ENCODE measurements around the gene PRRC2B. TPM values are rescaled to one million over a fixed set of nuclear protein-coding genes. Genes with fewer than 3 reads are reported as not detected.

The PRRC2B gene
- total and polyA plus RNA-seq, 2 experiments from 2014 or later: 30.9 to 53.7 TPM

GRCh38 chr9:131534721-131535237 is 140.9 kb downstream of the PRRC2B start:
- WGBS, 2 experiments (ENCODE audit: low coverage in 1 of 2, low lambda C conversion rate in 2 of 2, missing lambda C conversion rate in 2 of 2): 65 to 69% methylated on average over 8 of the region's 8 CpGs
- Histone ChIP-seq H3K4me2 (ENCODE audit: unreplicated experiment) (no peak overlapping the region), H3K9me3 (ENCODE audit: low read depth) (no peaks in the 10 kb centered on the region), H3K27me3 (replicated peaks; ENCODE audit: insufficient read depth) (no peaks in the 10 kb centered on the region), H3K4me1 (ENCODE audit: insufficient read depth) (peaks cover 4% of the 10 kb centered on the region; the same call in 1 of the 2 replicates), H3K79me2 (ENCODE audit: insufficient read depth) (peaks cover 12% of the 10 kb centered on the region), H3K9ac (no peak overlapping the region), H3K9me2 (ENCODE audit: insufficient read depth) (no peaks in the 10 kb centered on the region), H3K4me3 (no peak overlapping the region), H3K27ac (no peak overlapping the region), H3K36me3 (ENCODE audit: low read depth) (no peaks in the 10 kb centered on the region), H4K20me1 (ENCODE audit: insufficient read depth) (no peaks in the 10 kb centered on the region), H2AFZ (no peak overlapping the region), H3F3A (ENCODE audit: insufficient read depth) (no peaks in the 10 kb centered on the region)
- DNase-seq: no peak
- in situ Hi-C loops (cut with MboI): no loop called here
- TF ChIP-seq EZH2 (IDR thresholded peaks at IDR 0.05; ENCODE audit: insufficient read depth, poor library complexity, severe bottlenecking): no peak
- no peak for TF ChIP-seq EZH2phosphoT487 (IDR thresholded peaks at IDR 0.05; ENCODE audit: insufficient read depth, low read depth)

GRCh38 chr9:131537946-131538345 is 144.1 kb downstream of the PRRC2B start:
- Histone ChIP-seq H3K36me3 (ENCODE audit: low read depth) (no peaks in the 10 kb centered on the region), H3K79me2 (ENCODE audit: insufficient read depth) (no peaks in the 10 kb centered on the region), H3K4me1 (ENCODE audit: insufficient read depth) (no peaks in the 10 kb centered on the region), H3K27ac (no peak overlapping the region), H3K9me3 (ENCODE audit: low read depth) (no peaks in the 10 kb centered on the region), H3K27me3 (replicated peaks; ENCODE audit: insufficient read depth) (no peaks in the 10 kb centered on the region), H2AFZ (no peak overlapping the region), H3F3A (ENCODE audit: insufficient read depth) (no peaks in the 10 kb centered on the region), H3K9me2 (ENCODE audit: insufficient read depth) (no peaks in the 10 kb centered on the region), H3K4me3 (no peak overlapping the region), H3K4me2 (ENCODE audit: unreplicated experiment) (no peak overlapping the region), H4K20me1 (ENCODE audit: insufficient read depth) (no peaks in the 10 kb centered on the region), H3K9ac (no peak overlapping the region)
- TF ChIP-seq EZH2phosphoT487 (IDR thresholded peaks at IDR 0.05; ENCODE audit: insufficient read depth, low read depth): no peak
- TF ChIP-seq EZH2 (IDR thresholded peaks at IDR 0.05; ENCODE audit: insufficient read depth, poor library complexity, severe bottlenecking): no peak
- DNase-seq: no peak
- in situ Hi-C loops (cut with MboI): no loop called here
- WGBS, 2 experiments (ENCODE audit: low coverage in 1 of 2, low lambda C conversion rate in 2 of 2, missing lambda C conversion rate in 2 of 2): 90% methylated on average over 19 of the region's 19 CpGs

- no peak for TF ChIP-seq EZH2phosphoT487 (IDR thresholded peaks at IDR 0.05; ENCODE audit: insufficient read depth, low read depth)
- no peak for TF ChIP-seq EZH2 (IDR thresholded peaks at IDR 0.05; ENCODE audit: insufficient read depth, poor library complexity, severe bottlenecking)
- H3F3A ChIP-seq (ENCODE audit: insufficient read depth): no peaks in the 10 kb centered on the region
- no peaks in the 10 kb centered on the region for H4K20me1 ChIP-seq (ENCODE audit: insufficient read depth)
- no peak for DNase-seq
- WGBS, 2 experiments (ENCODE audit: low coverage in 1 of 2, low lambda C conversion rate in 2 of 2, missing lambda C conversion rate in 2 of 2): 70 to 72% methylated on average over 5 to 7 of the region's 7 CpGs
- H3K4me1 ChIP-seq (ENCODE audit: insufficient read depth): no peaks in the 10 kb centered on the region
- H3K36me3 ChIP-seq (ENCODE audit: low read depth): no peaks in the 10 kb centered on the region
- no peak overlapping the region for H3K4me2 ChIP-seq (ENCODE audit: unreplicated experiment)
- H3K9ac ChIP-seq: no peak overlapping the region
- no peak overlapping the region for H3K4me3 ChIP-seq
- peaks cover 1% of the 10 kb centered on the region; the same call in 1 of the 2 replicates for H3K27me3 ChIP-seq (replicated peaks; ENCODE audit: insufficient read depth)
- no peak overlapping the region for H2AFZ ChIP-seq
- H3K9me3 ChIP-seq (ENCODE audit: low read depth): no peaks in the 10 kb centered on the region
- H3K79me2 ChIP-seq (ENCODE audit: insufficient read depth): no peaks in the 10 kb centered on the region
- in situ Hi-C loops (cut with MboI): no loop called here
- H3K27ac ChIP-seq: no peak overlapping the region
- H3K9me2 ChIP-seq (ENCODE audit: insufficient read depth): no peaks in the 10 kb centered on the region
These were observed 145.5 kb downstream of the PRRC2B start for GRCh38 chr9:131539223-131539923.

- Histone ChIP-seq H3K9me3 (ENCODE audit: low read depth) (no peaks in the 10 kb centered on the region), H3K79me2 (ENCODE audit: insufficient read depth) (no peaks in the 10 kb centered on the region), H3K4me1 (ENCODE audit: insufficient read depth) (no peaks in the 10 kb centered on the region), H3F3A (ENCODE audit: insufficient read depth) (no peaks in the 10 kb centered on the region), H3K4me3 (no peak overlapping the region), H3K27ac (no peak overlapping the region), H3K4me2 (ENCODE audit: unreplicated experiment) (no peak overlapping the region), H4K20me1 (ENCODE audit: insufficient read depth) (no peaks in the 10 kb centered on the region), H2AFZ (no peak overlapping the region), H3K9me2 (ENCODE audit: insufficient read depth) (no peaks in the 10 kb centered on the region), H3K9ac (no peak overlapping the region), H3K27me3 (replicated peaks; ENCODE audit: insufficient read depth) (peaks cover 36% of the 10 kb centered on the region), H3K36me3 (ENCODE audit: low read depth) (no peaks in the 10 kb centered on the region)
- DNase-seq: no peak
- TF ChIP-seq EZH2 (IDR thresholded peaks at IDR 0.05; ENCODE audit: insufficient read depth, poor library complexity, severe bottlenecking) (no peak), EZH2phosphoT487 (IDR thresholded peaks at IDR 0.05; ENCODE audit: insufficient read depth, low read depth) (no peak)
- WGBS, 2 experiments (ENCODE audit: low coverage in 1 of 2, low lambda C conversion rate in 2 of 2, missing lambda C conversion rate in 2 of 2): 74 to 78% methylated on average over 6 of the region's 6 CpGs
- in situ Hi-C loops (cut with MboI): no loop called here
These were observed 149.3 kb downstream of the PRRC2B start for GRCh38 chr9:131543141-131543540.
